HG02642 (cell line): Measurements from ENCODE around the gene TIMP2.
"Not testable (repeated sequence)": the region's sequence is repeated elsewhere in the genome, so short reads cannot be mapped to it uniquely, and the experiment has no call there.

Experiments used
- ATAC-seq: cut with Tn5 transposase; IDR thresholded peaks from one replicate; pipeline ENCODE4 v1.9.1; 2021; ENCODE audit warnings: mild to moderate bottlenecking; ENCODE audit not compliant: unreplicated experiment, poor library complexity

TIMP2 gene

GRCh38 chr17:78910497-78911284 is 14.5 kb downstream of the TIMP2 start:
- no peak for ATAC-seq

- no peak for ATAC-seq
These were observed 16.8 kb downstream of the TIMP2 start for GRCh38 chr17:78908426-78908825.

- ATAC-seq, result no peak
These were observed 19.6 kb downstream of the TIMP2 start for GRCh38 chr17:78905541-78905940.

- no peak for ATAC-seq
These were observed 20.1 kb downstream of the TIMP2 start for GRCh38 chr17:78905116-78905515.

- ATAC-seq, result no peak
These were observed 20.8 kb downstream of the TIMP2 start for GRCh38 chr17:78904371-78904770.

GRCh38 chr17:78903101-78903779 is 21.9 kb downstream of the TIMP2 start, which contains the start of gene CEP295NL:
Gene CEP295NL (minus strand): TSS chr17:78903201. CDS start chr17:78901828, 1,373 bp downstream.
- no peak for ATAC-seq

- not testable (repeated sequence) for ATAC-seq
These were observed 23.0 kb downstream of the TIMP2 start for GRCh38 chr17:78902231-78902630.

GRCh38 chr17:78901806-78902205 is 23.4 kb downstream of the TIMP2 start:
- ATAC-seq, result no peak

GRCh38 chr17:78900816-78901215 is 24.4 kb downstream of the TIMP2 start:
- ATAC-seq, result no peak

GRCh38 chr17:78899361-78900260 is 25.6 kb downstream of the TIMP2 start:
- no peak for ATAC-seq

GRCh38 chr17:78898947-78899346 is 26.2 kb downstream of the TIMP2 start:
- no peak for ATAC-seq

- ATAC-seq, result no peak
These were observed 26.9 kb downstream of the TIMP2 start for GRCh38 chr17:78898075-78898836.

GRCh38 chr17:78897664-78898047 is 27.5 kb downstream of the TIMP2 start:
- ATAC-seq, result no peak

- ATAC-seq, result no peak
These were observed 28.1 kb downstream of the TIMP2 start for GRCh38 chr17:78896834-78897663.

- no peak for ATAC-seq
These were observed 28.9 kb downstream of the TIMP2 start for GRCh38 chr17:78896091-78896833.

- ATAC-seq, result no peak
These were observed 29.9 kb downstream of the TIMP2 start for GRCh38 chr17:78895322-78895721.

- no peak for ATAC-seq
These were observed 31.5 kb downstream of the TIMP2 start for GRCh38 chr17:78893684-78894083.

GRCh38 chr17:78892936-78893379 is 32.2 kb downstream of the TIMP2 start:
- no peak for ATAC-seq
